ENCODE measurements around the gene SLC30A1.
"Not testable (repeated sequence)": the region's sequence is repeated elsewhere in the genome, so short reads cannot be mapped to it uniquely, and the experiment has no call there.

Gene SLC30A1

GRCh38 chr1:211578640-211579439 is at the start of gene SLC30A1:
TSS of gene SLC30A1 (minus strand) at chr1:211579161. CDS start at chr1:211578612, 549 bp downstream.
- DNase-seq, result peak; percentile 100

GRCh38 chr1:211628417-211628816 is 49.5 kb upstream of the SLC30A1 start:
- DNase-seq, result no peak

GRCh38 chr1:211627259-211627658 is 48.3 kb upstream of the SLC30A1 start:
- DNase-seq, result no peak

GRCh38 chr1:211625866-211626265 is 46.9 kb upstream of the SLC30A1 start:
- DNase-seq, result not testable (repeated sequence)

- DNase-seq, result no peak
These were observed 46.1 kb upstream of the SLC30A1 start for GRCh38 chr1:211625040-211625439.

- no peak for DNase-seq
These were observed 44.6 kb upstream of the SLC30A1 start for GRCh38 chr1:211623515-211623914.

GRCh38 chr1:211621447-211622198 is 42.7 kb upstream of the SLC30A1 start:
- DNase-seq, result no peak

- no peak for DNase-seq
These were observed 41.1 kb upstream of the SLC30A1 start for GRCh38 chr1:211620097-211620496.

- no peak for DNase-seq
These were observed 40.4 kb upstream of the SLC30A1 start for GRCh38 chr1:211619033-211619996.

GRCh38 chr1:211616965-211617297 is 38.0 kb upstream of the SLC30A1 start:
- DNase-seq, result no peak

- no peak for DNase-seq
These were observed 37.4 kb upstream of the SLC30A1 start for GRCh38 chr1:211616231-211616964.

- DNase-seq, result no peak
These were observed 35.7 kb upstream of the SLC30A1 start for GRCh38 chr1:211614615-211615014.

- DNase-seq, result no peak
These were observed 35.0 kb upstream of the SLC30A1 start for GRCh38 chr1:211613951-211614350.

- DNase-seq, result no peak
These were observed 34.4 kb upstream of the SLC30A1 start for GRCh38 chr1:211613108-211613947.

- no peak for DNase-seq
These were observed 33.8 kb upstream of the SLC30A1 start for GRCh38 chr1:211612786-211613107.

GRCh38 chr1:211611818-211612217 is 32.9 kb upstream of the SLC30A1 start:
- DNase-seq, result no peak

- DNase-seq, result no peak
These were observed 32.0 kb upstream of the SLC30A1 start for GRCh38 chr1:211610779-211611556.

- no peak for DNase-seq
These were observed 30.4 kb upstream of the SLC30A1 start for GRCh38 chr1:211609120-211610024.

- no peak for DNase-seq
These were observed 29.0 kb upstream of the SLC30A1 start for GRCh38 chr1:211607754-211608473.

Measured in activated naive CD4-positive, alpha-beta T cell treated with Interleukin-2 at 50 U/mL for 16 hours (primary cell).